ENCODE measurements around the gene USP30. TPM values are rescaled to one million over a fixed set of nuclear protein-coding genes. Genes with fewer than 3 reads are reported as not detected.

Gene USP30
- total RNA-seq, 1 experiment from 2014 or later: 6.9 TPM

GRCh38 chr12:109052097-109052413 lies 321 bp upstream of the USP30 start:
- H3K27me3 Mint-ChIP-seq (ENCODE audit: low read depth): no peaks in the 10 kb centered on the region
- ChIA-PET CTCF (interaction anchor here (1.0 to 1.3 kb wide), 2 partner anchors 18 to 41 kb away, joined by 3 to 5 read pairs; partner anchors contain the start of gene ALKBH2), POLR2A (interaction anchor here (0.9 to 1.3 kb wide), 2 partner anchors 18 to 102 kb away, joined by 3 read pairs; no protein-coding TSS in a partner anchor)
- H3K4me3 Mint-ChIP-seq: peak overlapping the region; percentile 91
- no peaks in the 10 kb centered on the region for H3K36me3 Mint-ChIP-seq
- no peaks in the 10 kb centered on the region for H3K9me3 Mint-ChIP-seq
- ATAC-seq (no peak), DNase-seq (ENCODE audit: low spot score) (no peak)
- no peak for TF ChIP-seq NR3C1 (CRISPR knock-in tag; conservative IDR thresholded peaks at IDR 0.05; ENCODE audit: low read depth)
- no peak for TF ChIP-seq ZNF281 (CRISPR knock-in tag; IDR thresholded peaks at IDR 0.05)
- TF ChIP-seq, protein P1, sequence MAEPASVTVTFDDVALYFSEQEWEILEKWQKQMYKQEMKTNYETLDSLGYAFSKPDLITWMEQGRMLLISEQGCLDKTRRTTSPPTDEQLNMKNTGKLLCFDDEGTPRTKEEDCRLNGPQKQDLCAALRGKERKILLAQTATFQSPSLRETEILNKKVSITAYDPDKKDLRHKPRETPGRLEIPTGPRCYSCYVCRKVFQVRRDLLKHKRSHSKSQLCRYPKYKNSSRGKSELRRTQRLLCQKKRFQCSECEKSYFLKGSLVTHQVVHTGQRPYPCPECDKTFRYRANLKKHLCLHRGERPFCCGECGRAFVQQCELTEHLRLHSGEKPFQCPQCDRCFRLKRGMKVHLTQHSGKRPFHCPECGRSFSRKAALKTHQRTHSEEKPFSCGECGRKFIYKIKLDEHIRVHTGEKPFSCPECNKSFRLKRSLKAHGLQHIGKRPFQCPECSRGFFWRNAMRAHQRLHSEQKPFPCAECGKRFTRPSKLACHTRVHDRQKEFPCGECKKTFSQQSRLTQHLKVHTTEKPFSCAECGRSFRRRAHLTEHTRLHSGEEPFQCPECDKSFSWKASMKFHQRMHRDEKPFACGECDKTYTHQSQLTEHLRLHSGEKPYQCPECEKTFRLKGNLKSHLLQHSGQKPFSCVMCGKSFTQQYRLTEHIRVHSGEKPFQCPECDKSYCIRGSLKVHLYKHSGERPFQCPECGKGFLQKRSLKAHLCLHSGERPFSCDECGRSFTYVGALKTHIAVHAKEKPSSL (CRISPR knock-in tag; conservative IDR thresholded peaks at IDR 0.05): no peak
- TF ChIP-seq PREB (CRISPR knock-in tag; IDR thresholded peaks at IDR 0.05; ENCODE audit: borderline replicate concordance): no peak
- TF ChIP-seq ZNF423 (CRISPR knock-in tag; IDR thresholded peaks at IDR 0.05): no peak
- no peak for TF ChIP-seq CTCF (IDR thresholded peaks at IDR 0.05)
- no peak for TF ChIP-seq USF1 (CRISPR knock-in tag; IDR thresholded peaks at IDR 0.05)
- no peak for TF ChIP-seq ZNF138 (CRISPR knock-in tag; conservative IDR thresholded peaks at IDR 0.05)
- no peak for TF ChIP-seq ZNF512 (CRISPR knock-in tag; IDR thresholded peaks at IDR 0.05; ENCODE audit: borderline replicate concordance)
- TF ChIP-seq, protein P2, sequence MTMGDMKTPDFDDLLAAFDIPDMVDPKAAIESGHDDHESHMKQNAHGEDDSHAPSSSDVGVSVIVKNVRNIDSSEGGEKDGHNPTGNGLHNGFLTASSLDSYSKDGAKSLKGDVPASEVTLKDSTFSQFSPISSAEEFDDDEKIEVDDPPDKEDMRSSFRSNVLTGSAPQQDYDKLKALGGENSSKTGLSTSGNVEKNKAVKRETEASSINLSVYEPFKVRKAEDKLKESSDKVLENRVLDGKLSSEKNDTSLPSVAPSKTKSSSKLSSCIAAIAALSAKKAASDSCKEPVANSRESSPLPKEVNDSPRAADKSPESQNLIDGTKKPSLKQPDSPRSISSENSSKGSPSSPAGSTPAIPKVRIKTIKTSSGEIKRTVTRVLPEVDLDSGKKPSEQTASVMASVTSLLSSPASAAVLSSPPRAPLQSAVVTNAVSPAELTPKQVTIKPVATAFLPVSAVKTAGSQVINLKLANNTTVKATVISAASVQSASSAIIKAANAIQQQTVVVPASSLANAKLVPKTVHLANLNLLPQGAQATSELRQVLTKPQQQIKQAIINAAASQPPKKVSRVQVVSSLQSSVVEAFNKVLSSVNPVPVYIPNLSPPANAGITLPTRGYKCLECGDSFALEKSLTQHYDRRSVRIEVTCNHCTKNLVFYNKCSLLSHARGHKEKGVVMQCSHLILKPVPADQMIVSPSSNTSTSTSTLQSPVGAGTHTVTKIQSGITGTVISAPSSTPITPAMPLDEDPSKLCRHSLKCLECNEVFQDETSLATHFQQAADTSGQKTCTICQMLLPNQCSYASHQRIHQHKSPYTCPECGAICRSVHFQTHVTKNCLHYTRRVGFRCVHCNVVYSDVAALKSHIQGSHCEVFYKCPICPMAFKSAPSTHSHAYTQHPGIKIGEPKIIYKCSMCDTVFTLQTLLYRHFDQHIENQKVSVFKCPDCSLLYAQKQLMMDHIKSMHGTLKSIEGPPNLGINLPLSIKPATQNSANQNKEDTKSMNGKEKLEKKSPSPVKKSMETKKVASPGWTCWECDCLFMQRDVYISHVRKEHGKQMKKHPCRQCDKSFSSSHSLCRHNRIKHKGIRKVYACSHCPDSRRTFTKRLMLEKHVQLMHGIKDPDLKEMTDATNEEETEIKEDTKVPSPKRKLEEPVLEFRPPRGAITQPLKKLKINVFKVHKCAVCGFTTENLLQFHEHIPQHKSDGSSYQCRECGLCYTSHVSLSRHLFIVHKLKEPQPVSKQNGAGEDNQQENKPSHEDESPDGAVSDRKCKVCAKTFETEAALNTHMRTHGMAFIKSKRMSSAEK (CRISPR knock-in tag; IDR thresholded peaks at IDR 0.05; ENCODE audit: borderline replicate concordance): no peak
- TF ChIP-seq ZNF232 (CRISPR knock-in tag; IDR thresholded peaks at IDR 0.05): no peak
- TF ChIP-seq, protein P3, sequence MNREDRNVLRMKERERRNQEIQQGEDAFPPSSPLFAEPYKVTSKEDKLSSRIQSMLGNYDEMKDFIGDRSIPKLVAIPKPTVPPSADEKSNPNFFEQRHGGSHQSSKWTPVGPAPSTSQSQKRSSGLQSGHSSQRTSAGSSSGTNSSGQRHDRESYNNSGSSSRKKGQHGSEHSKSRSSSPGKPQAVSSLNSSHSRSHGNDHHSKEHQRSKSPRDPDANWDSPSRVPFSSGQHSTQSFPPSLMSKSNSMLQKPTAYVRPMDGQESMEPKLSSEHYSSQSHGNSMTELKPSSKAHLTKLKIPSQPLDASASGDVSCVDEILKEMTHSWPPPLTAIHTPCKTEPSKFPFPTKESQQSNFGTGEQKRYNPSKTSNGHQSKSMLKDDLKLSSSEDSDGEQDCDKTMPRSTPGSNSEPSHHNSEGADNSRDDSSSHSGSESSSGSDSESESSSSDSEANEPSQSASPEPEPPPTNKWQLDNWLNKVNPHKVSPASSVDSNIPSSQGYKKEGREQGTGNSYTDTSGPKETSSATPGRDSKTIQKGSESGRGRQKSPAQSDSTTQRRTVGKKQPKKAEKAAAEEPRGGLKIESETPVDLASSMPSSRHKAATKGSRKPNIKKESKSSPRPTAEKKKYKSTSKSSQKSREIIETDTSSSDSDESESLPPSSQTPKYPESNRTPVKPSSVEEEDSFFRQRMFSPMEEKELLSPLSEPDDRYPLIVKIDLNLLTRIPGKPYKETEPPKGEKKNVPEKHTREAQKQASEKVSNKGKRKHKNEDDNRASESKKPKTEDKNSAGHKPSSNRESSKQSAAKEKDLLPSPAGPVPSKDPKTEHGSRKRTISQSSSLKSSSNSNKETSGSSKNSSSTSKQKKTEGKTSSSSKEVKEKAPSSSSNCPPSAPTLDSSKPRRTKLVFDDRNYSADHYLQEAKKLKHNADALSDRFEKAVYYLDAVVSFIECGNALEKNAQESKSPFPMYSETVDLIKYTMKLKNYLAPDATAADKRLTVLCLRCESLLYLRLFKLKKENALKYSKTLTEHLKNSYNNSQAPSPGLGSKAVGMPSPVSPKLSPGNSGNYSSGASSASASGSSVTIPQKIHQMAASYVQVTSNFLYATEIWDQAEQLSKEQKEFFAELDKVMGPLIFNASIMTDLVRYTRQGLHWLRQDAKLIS (CRISPR knock-in tag; IDR thresholded peaks at IDR 0.05; ENCODE audit: borderline replicate concordance): no peak
- peaks cover 10% of the 10 kb centered on the region for H3K4me1 Mint-ChIP-seq
- no peak overlapping the region for H3K27ac Mint-ChIP-seq

Data from WTC11 (cell line).